ENCODE results near the gene SORBS1. TPM values are rescaled to one million over a fixed set of nuclear protein-coding genes. Genes with fewer than 3 reads are reported as not detected.

Gene SORBS1
- total RNA-seq, 1 donor from 2014 or later = 30.7 TPM

DNA sequence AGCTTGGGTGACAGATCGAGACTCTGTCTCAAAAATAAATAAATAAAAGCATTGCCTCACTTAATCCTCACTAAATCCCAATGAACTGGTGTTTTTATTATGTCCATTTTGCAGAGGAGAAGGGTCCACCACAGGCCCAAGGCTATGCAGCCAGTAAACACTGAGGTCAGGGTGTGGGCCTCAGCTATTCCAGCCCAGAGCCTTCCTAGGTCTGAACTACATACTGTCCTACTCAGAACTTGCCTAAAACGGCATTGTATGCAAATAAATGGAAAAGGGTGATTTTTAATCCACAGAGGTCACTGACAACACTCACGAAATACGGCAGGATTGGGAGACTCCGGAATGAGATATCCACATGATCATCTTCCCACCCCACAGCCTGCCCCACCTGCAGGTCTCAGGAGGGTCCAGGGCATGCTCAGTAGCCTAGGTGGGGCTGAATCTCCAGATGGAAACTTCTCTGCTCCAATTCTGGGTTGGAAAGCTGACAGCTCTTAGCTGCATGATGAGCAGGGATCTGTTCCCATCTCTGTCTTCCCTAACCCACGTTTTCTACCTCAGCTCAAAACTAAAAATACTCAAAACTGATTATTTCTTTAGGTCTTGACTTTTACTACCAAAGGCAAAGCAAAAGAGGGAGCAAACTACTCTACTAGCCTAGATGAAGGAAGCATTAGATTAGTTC is 121.0 kb downstream of the SORBS1 start:
- Mint-ChIP-seq H3K27ac (no peak overlapping the region), H3K36me3 (ENCODE audit: insufficient read depth) (peaks cover 2% of the 10 kb centered on the region), H3K4me1 (ENCODE audit: low read depth) (peaks cover 7% of the 10 kb centered on the region), H3K9me3 (ENCODE audit: low read depth) (no peaks in the 10 kb centered on the region), H3K4me3 (ENCODE audit: low read depth) (no peak overlapping the region), H3K27me3 (no peaks in the 10 kb centered on the region)
- DNase-seq (ENCODE audit: low spot score, unreplicated experiment) = no peak
- no peak for TF ChIP-seq CTCF (IDR thresholded peaks at IDR 0.05; ENCODE audit: unreplicated experiment)

GRCh38 chr10:95438781-95439180 is 122.4 kb downstream of the SORBS1 start:
- Mint-ChIP-seq H3K4me3 (ENCODE audit: low read depth) (no peak overlapping the region), H3K4me1 (ENCODE audit: low read depth) (peaks cover 7% of the 10 kb centered on the region), H3K27ac (no peak overlapping the region), H3K9me3 (ENCODE audit: low read depth) (no peaks in the 10 kb centered on the region), H3K27me3 (peaks cover 5% of the 10 kb centered on the region), H3K36me3 (ENCODE audit: insufficient read depth) (peaks cover 2% of the 10 kb centered on the region)
- TF ChIP-seq CTCF (IDR thresholded peaks at IDR 0.05; ENCODE audit: unreplicated experiment) = no peak
- no peak for DNase-seq (ENCODE audit: low spot score, unreplicated experiment)

GRCh38 chr10:95437669-95438068 is 123.5 kb downstream of the SORBS1 start:
- H3K4me3 Mint-ChIP-seq (ENCODE audit: low read depth) = no peak overlapping the region
- no peak for DNase-seq (ENCODE audit: low spot score, unreplicated experiment)
- peaks cover 7% of the 10 kb centered on the region for H3K4me1 Mint-ChIP-seq (ENCODE audit: low read depth)
- no peaks in the 10 kb centered on the region for H3K9me3 Mint-ChIP-seq (ENCODE audit: low read depth)
- H3K27me3 Mint-ChIP-seq = peaks cover 8% of the 10 kb centered on the region
- H3K36me3 Mint-ChIP-seq (ENCODE audit: insufficient read depth) = peaks cover 2% of the 10 kb centered on the region
- H3K27ac Mint-ChIP-seq = no peak overlapping the region
- no peak for TF ChIP-seq CTCF (IDR thresholded peaks at IDR 0.05; ENCODE audit: unreplicated experiment)

GRCh38 chr10:95435548-95436279 is 125.5 kb downstream of the SORBS1 start:
- Mint-ChIP-seq H3K36me3 (ENCODE audit: insufficient read depth) (peaks cover 2% of the 10 kb centered on the region), H3K4me3 (ENCODE audit: low read depth) (no peak overlapping the region), H3K27ac (no peak overlapping the region), H3K9me3 (ENCODE audit: low read depth) (no peaks in the 10 kb centered on the region), H3K27me3 (peaks cover 8% of the 10 kb centered on the region), H3K4me1 (ENCODE audit: low read depth) (peaks cover 1% of the 10 kb centered on the region)
- no peak for DNase-seq (ENCODE audit: low spot score, unreplicated experiment)
- TF ChIP-seq CTCF (IDR thresholded peaks at IDR 0.05; ENCODE audit: unreplicated experiment) = no peak

DNA sequence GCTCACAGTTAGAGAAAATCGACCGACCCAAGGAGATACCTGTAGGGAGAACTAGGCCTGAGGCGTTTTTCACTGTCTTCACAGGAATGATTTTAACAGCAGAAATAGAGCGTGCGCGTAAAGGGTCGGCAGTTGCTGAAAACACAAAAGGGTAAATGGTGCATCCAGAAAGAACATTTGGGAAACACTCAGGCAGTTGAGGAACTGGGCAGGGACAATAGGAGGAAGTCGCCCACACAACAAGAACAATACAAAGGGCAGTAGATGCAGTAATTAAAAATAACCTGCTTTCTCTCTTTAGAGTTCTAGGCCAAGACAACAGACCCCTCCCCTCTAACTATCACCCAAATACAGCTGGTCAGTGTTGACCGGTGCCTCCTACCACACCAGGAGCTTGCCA is 126.6 kb downstream of the SORBS1 start:
- H3K27ac Mint-ChIP-seq = no peak overlapping the region
- no peak overlapping the region for H3K4me3 Mint-ChIP-seq (ENCODE audit: low read depth)
- peaks cover 2% of the 10 kb centered on the region for H3K36me3 Mint-ChIP-seq (ENCODE audit: insufficient read depth)
- no peaks in the 10 kb centered on the region for H3K9me3 Mint-ChIP-seq (ENCODE audit: low read depth)
- no peak for TF ChIP-seq CTCF (IDR thresholded peaks at IDR 0.05; ENCODE audit: unreplicated experiment)
- no peak for DNase-seq (ENCODE audit: low spot score, unreplicated experiment)
- peaks cover 1% of the 10 kb centered on the region for H3K4me1 Mint-ChIP-seq (ENCODE audit: low read depth)
- peaks cover 8% of the 10 kb centered on the region for H3K27me3 Mint-ChIP-seq

All from progenitor cell of endocrine pancreas (in vitro differentiated cells).